Astrocyte (in vitro differentiated cells and primary cell): ENCODE measurements around the gene VPS8.

Source experiments
- EZH2 ChIP-seq: IDR thresholded peaks from 2 replicates; pipeline ENCODE4 v1.6.1; 2012; ENCODE audit warnings: mild to moderate bottlenecking, low read length, inconsistent platforms; ENCODE audit not compliant: insufficient read depth
- TF ChIP-seq, protein P1 (sequence below): IDR thresholded peaks from 2 replicates; pipeline ENCODE4 v1.5.1; 2011; ENCODE audit warnings: low read depth, mild to moderate bottlenecking, inconsistent platforms, low read length, moderate library complexity; ENCODE audit not compliant: insufficient read depth

- TF ChIP-seq, protein P1, sequence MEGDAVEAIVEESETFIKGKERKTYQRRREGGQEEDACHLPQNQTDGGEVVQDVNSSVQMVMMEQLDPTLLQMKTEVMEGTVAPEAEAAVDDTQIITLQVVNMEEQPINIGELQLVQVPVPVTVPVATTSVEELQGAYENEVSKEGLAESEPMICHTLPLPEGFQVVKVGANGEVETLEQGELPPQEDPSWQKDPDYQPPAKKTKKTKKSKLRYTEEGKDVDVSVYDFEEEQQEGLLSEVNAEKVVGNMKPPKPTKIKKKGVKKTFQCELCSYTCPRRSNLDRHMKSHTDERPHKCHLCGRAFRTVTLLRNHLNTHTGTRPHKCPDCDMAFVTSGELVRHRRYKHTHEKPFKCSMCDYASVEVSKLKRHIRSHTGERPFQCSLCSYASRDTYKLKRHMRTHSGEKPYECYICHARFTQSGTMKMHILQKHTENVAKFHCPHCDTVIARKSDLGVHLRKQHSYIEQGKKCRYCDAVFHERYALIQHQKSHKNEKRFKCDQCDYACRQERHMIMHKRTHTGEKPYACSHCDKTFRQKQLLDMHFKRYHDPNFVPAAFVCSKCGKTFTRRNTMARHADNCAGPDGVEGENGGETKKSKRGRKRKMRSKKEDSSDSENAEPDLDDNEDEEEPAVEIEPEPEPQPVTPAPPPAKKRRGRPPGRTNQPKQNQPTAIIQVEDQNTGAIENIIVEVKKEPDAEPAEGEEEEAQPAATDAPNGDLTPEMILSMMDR: no peak
- no peak for TF ChIP-seq EZH2
Measured at GRCh38 chr3:185082149-185082548, 270.2 kb downstream of the VPS8 start.
